IMR-90 (cell line): Measurements from ENCODE around the gene BOLL. TPM values are rescaled to one million over a fixed set of nuclear protein-coding genes. Genes with fewer than 3 reads are reported as not detected.

Source experiments
- ATAC-seq: fragments of 200-7000 bp; cut with Tn5 transposase; 2 replicates; pipeline ENCODE4 v1.9.1; 2020; ENCODE audit warnings: low read depth, mild to moderate bottlenecking, moderate library complexity
- BruUV-seq: library from RNA; stranded (reverse); fragments of 400-500 nt; replicated peaks from 2 replicates; lab custom pipeline; 2021; lab: Mats Ljungman, UMichigan
- CTCF ChIA-PET: fragments of 300-600 bp; formaldehyde crosslinking; extraction: SDS; loops from one replicate; lab custom pipeline; 2021; ENCODE audit warnings: antibody characterized with exemption; lab: Yijun Ruan, JAX
- POLR2A ChIA-PET: fragments of 300-600 bp; sonication (Branson Sonifier 250); formaldehyde crosslinking; loops from one replicate; lab custom pipeline; 2022; ENCODE audit warnings: antibody characterized with exemption; ENCODE audit not compliant: unreplicated experiment; lab: Charles Lee
- DNase-seq: peaks from one replicate; pipeline ENCODE4 v3.0.0; 2013
- H2AFZ ChIP-seq: replicated peaks from 2 replicates; pipeline ENCODE3; 2013; ENCODE audit warnings: low read length, mild to moderate bottlenecking; ENCODE audit not compliant: poor library complexity
- H2AK5ac ChIP-seq: 2 replicates; pipeline ENCODE4 v1.6.1; 2013; ENCODE audit warnings: low read depth, low read length, inconsistent platforms
- H2AK9ac ChIP-seq: replicated peaks from 2 replicates; pipeline ENCODE3; 2013; ENCODE audit warnings: mild to moderate bottlenecking, low read depth, low read length, moderate library complexity; ENCODE audit not compliant: poor library complexity
- H2BK120ac ChIP-seq: 2 replicates; pipeline ENCODE4 v1.6.1; 2013; ENCODE audit warnings: low read depth, low read length, inconsistent platforms
- H2BK15ac ChIP-seq: 3 replicates; pipeline ENCODE4 v1.6.1; 2013; ENCODE audit warnings: low read depth, low read length, inconsistent platforms
- H2BK20ac ChIP-seq: 2 replicates; pipeline ENCODE4 v1.6.1; 2013; ENCODE audit warnings: low read depth, mild to moderate bottlenecking, inconsistent platforms, low read length, moderate library complexity
- H2BK5ac ChIP-seq: 2 replicates; pipeline ENCODE4 v1.6.1; 2013; ENCODE audit warnings: mild to moderate bottlenecking, low read depth, low read length, inconsistent platforms; ENCODE audit not compliant: poor library complexity, severe bottlenecking
- H3K14ac ChIP-seq: replicated peaks from 2 replicates; pipeline ENCODE4 v1.6.1; 2013; ENCODE audit warnings: low read depth, low read length, inconsistent platforms
- H3K18ac ChIP-seq: 2 replicates; pipeline ENCODE4 v1.6.1; 2013; ENCODE audit warnings: low read depth, low read length, control low read depth
- H3K23ac ChIP-seq: 2 replicates; pipeline ENCODE4 v1.6.1; 2013; ENCODE audit warnings: low read depth, low read length, inconsistent platforms
- H3K27ac ChIP-seq: 2 replicates; pipeline ENCODE4 v1.5.1; 2013; ENCODE audit warnings: mild to moderate bottlenecking, control low read depth, low read length; ENCODE audit not compliant: insufficient read depth
- H3K27me3 ChIP-seq: 2 replicates; pipeline ENCODE4 v1.6.1; 2013; ENCODE audit warnings: low read length; ENCODE audit not compliant: control insufficient read depth, insufficient read depth
- H3K36me3 ChIP-seq: 2 replicates; pipeline ENCODE4 v1.6.1; 2013; ENCODE audit warnings: low read length, mixed read lengths; ENCODE audit not compliant: control insufficient read depth, insufficient read depth
- H3K4ac ChIP-seq: 2 replicates; pipeline ENCODE4 v1.6.1; 2013; ENCODE audit warnings: low read depth, low read length, inconsistent platforms
- H3K4me1 ChIP-seq: 2 replicates; pipeline ENCODE4 v1.6.1; 2013; ENCODE audit warnings: low read length, mixed read lengths; ENCODE audit not compliant: control insufficient read depth, insufficient read depth
- H3K4me2 ChIP-seq: 2 replicates; pipeline ENCODE4 v1.6.1; 2013; ENCODE audit warnings: low read depth, mild to moderate bottlenecking, control low read depth, low read length, moderate library complexity
- H3K4me3 ChIP-seq: 2 replicates; pipeline ENCODE4 v1.5.1; 2013; ENCODE audit warnings: low read depth, mild to moderate bottlenecking, control low read depth, low read length, moderate library complexity; ENCODE audit not compliant: insufficient read depth
- H3K56ac ChIP-seq: 2 replicates; pipeline ENCODE4 v1.6.1; 2013; ENCODE audit warnings: low read length, inconsistent platforms; ENCODE audit not compliant: insufficient read depth; ENCODE audit errors: extremely low read depth
- H3K79me1 ChIP-seq, 2 experiments: 2 replicates each; pipeline ENCODE4 v1.6.1; 2013; ENCODE audit warnings: low read length in 2 of 2, inconsistent platforms in 1 of 2, low read depth in 1 of 2
- H3K9ac ChIP-seq: 2 replicates; pipeline ENCODE4 v1.6.1; 2013; ENCODE audit warnings: low read depth, low read length, control low read depth
- H3K9me1 ChIP-seq: 2 replicates; pipeline ENCODE4 v1.6.1; 2013; ENCODE audit warnings: low read length, inconsistent platforms; ENCODE audit not compliant: insufficient read depth
- H3K9me3 ChIP-seq: 2 replicates; pipeline ENCODE4 v1.6.1; 2013; ENCODE audit warnings: low read length; ENCODE audit not compliant: control insufficient read depth, insufficient read depth
- H4K20me1 ChIP-seq: 2 replicates; pipeline ENCODE4 v1.6.1; 2013; ENCODE audit warnings: low read length, inconsistent platforms; ENCODE audit not compliant: insufficient read depth
- H4K5ac ChIP-seq: 2 replicates; pipeline ENCODE4 v1.6.1; 2013; ENCODE audit warnings: mild to moderate bottlenecking, low read depth, low read length, control low read depth
- H4K8ac ChIP-seq, 2 experiments: 2 replicates each; pipeline ENCODE4 v1.6.1; 2013; ENCODE audit warnings: low read depth in 2 of 2, low read length in 2 of 2, control low read depth in 1 of 2, inconsistent platforms in 1 of 2
- H4K91ac ChIP-seq: 2 replicates; pipeline ENCODE4 v1.6.1; 2013; ENCODE audit warnings: low read depth, low read length, inconsistent platforms; ENCODE audit not compliant: insufficient read depth
- ELK1 ChIP-seq: fragments of 150-350 bp; IDR thresholded peaks from 2 replicates; pipeline ENCODE4 v1.6.1; 2016; ENCODE audit warnings: low read depth, mild to moderate bottlenecking, low read length, moderate library complexity, borderline replicate concordance
- MAZ ChIP-seq: IDR thresholded peaks from 2 replicates; pipeline ENCODE4 v1.6.1; 2012; ENCODE audit warnings: low read depth, mild to moderate bottlenecking, low read length, improper control_type of control experiment, moderate library complexity, borderline replicate concordance
- NFE2L2 ChIP-seq: fragments of 150-350 bp; IDR thresholded peaks from 2 replicates; pipeline ENCODE4 v1.6.1; 2016; ENCODE audit warnings: low read depth, mild to moderate bottlenecking, low read length
- RAD21 ChIP-seq: IDR thresholded peaks from 2 replicates; pipeline ENCODE4 v1.6.1; 2012; ENCODE audit warnings: low read length, improper control_type of control experiment
- SMC3 ChIP-seq: fragments of 150-350 bp; IDR thresholded peaks from 2 replicates; pipeline ENCODE4 v1.6.1; 2016; ENCODE audit warnings: low read depth, mild to moderate bottlenecking, antibody characterized with exemption, low read length, moderate library complexity
- dilution Hi-C: fragments of 300-500 bp; cut with HindIII; formaldehyde crosslinking; loops from one replicate; pipeline ENCODE4 v1.14.3; 2018; ENCODE audit warnings: low sequenced_read_pairs; ENCODE audit not compliant: unreplicated experiment
- in situ Hi-C: fragments of 300-500 bp; cut with MboI; formaldehyde crosslinking; loops from 3 replicates; pipeline ENCODE4 v1.14.3; 2019; ENCODE audit warnings: low sequenced_read_pairs, inconsistent platforms, mixed read lengths
- intact Hi-C: fragments of 100-400 bp; cut with micrococcal nuclease; formaldehyde crosslinking; loops from 2 replicates; pipeline ENCODE4 v1.10.0; 2022
- polyA plus RNA-seq, 3 experiments: library from polyadenylated mRNA; depleted of rRNA; stranded (reverse); fragments of >200 nt; gene quantifications; 2 replicates each; pipeline ENCODE4 v1.2.3, GENCODE V29; 2012; ENCODE audit warnings: low replicate concordance in 1 of 3
- total RNA-seq: library from RNA; depleted of rRNA; stranded (reverse); fragments of >200 nt; gene quantifications from 2 replicates; pipeline ENCODE4 v1.2.3, GENCODE V29; 2012

The BOLL gene
- total and polyA plus RNA-seq, 2 of the 4 experiments (the other 2 are of a cell fraction): not detected

DNA sequence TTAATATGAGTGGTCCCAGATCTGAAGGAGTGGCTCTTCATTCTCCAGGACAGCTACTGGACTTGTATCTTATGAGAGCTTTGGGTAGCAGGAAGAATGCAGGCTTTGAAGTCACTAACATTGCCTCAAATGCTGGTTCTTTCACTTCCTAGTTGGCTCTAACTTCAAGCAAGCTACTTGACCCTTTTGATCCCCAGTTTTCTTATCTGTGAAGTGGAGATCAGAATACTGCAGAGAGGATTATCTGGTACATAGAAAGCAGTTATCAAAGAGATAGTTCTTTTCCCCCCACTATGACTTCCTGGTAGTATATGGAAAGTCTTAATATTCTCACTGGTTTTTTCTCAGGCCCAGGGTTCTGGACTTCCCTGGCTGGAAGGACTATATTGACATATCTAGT is 15.9 kb upstream of the BOLL start:
- no peak overlapping the region for H3K14ac ChIP-seq
- BruUV-seq: no TSS peak
- dilution Hi-C loops (no loop called here), in situ Hi-C loops (loop anchor here (5.0 to 10.0 kb wide), 3 partner anchors 254 to 496 kb away; no protein-coding TSS in a partner anchor), intact Hi-C loops (loop anchor here (5.0 kb wide), 1 partner anchor 106 kb away; no protein-coding TSS in a partner anchor)
- no peaks in the 10 kb centered on the region for H3K9me3 ChIP-seq
- no peak overlapping the region for H3K56ac ChIP-seq
- ATAC-seq: no peak
- no peak overlapping the region for H2BK20ac ChIP-seq
- no peaks in the 10 kb centered on the region for H3K4me1 ChIP-seq
- ChIA-PET CTCF (interaction anchor here (1.0 to 1.1 kb wide), 2 partner anchors 238 to 496 kb away, joined by 3 read pairs; no protein-coding TSS in a partner anchor), POLR2A (no interaction called here)
- H2AFZ ChIP-seq: no peak overlapping the region
- no peak overlapping the region for H4K8ac ChIP-seq
- no peaks in the 10 kb centered on the region for H3K9me1 ChIP-seq
- H3K27ac ChIP-seq: no peak overlapping the region
- no peak overlapping the region for H4K91ac ChIP-seq
- H2AK9ac ChIP-seq: no peak overlapping the region
- no peaks in the 10 kb centered on the region for H3K79me1 ChIP-seq
- no peak overlapping the region for H2BK120ac ChIP-seq
- no peak overlapping the region for H2BK5ac ChIP-seq
- no peaks in the 10 kb centered on the region for H4K20me1 ChIP-seq
- H2AK5ac ChIP-seq: no peak overlapping the region
- no peak overlapping the region for H3K23ac ChIP-seq
- no peak overlapping the region for H3K9ac ChIP-seq
- no peak overlapping the region for H3K4ac ChIP-seq
- no peaks in the 10 kb centered on the region for H3K36me3 ChIP-seq
- H3K4me2 ChIP-seq: no peak overlapping the region
- no peak overlapping the region for H3K18ac ChIP-seq
- peaks cover 15% of the 10 kb centered on the region for H3K27me3 ChIP-seq
- DNase-seq: no peak
- H3K4me3 ChIP-seq: no peak overlapping the region
- no peak for TF ChIP-seq NFE2L2
- TF ChIP-seq RAD21: no peak
- no peak for TF ChIP-seq SMC3
- TF ChIP-seq ELK1: no peak
- no peak for TF ChIP-seq MAZ
- no peak overlapping the region for H4K5ac ChIP-seq
- H2BK15ac ChIP-seq: no peak overlapping the region
